RWPE2 (cell line): ENCODE data around the gene CCDC149.

ENCODE experiments used
- ATAC-seq: fragments of 200-7000 bp; cut with Tn5 transposase; 3 replicates; pipeline ENCODE4 v1.9.1; 2021; ENCODE audit warnings: low read depth
- DNase-seq: peaks from one replicate; pipeline ENCODE4 v3.0.0-alpha.2; 2020; ENCODE audit warnings: low spot score
- H3K27ac ChIP-seq: fragments of 450-650 bp; 2 replicates; pipeline ENCODE4 v1.5.1; 2017; ENCODE audit warnings: mild to moderate bottlenecking; ENCODE audit not compliant: poor library complexity, severe bottlenecking
- H3K27me3 ChIP-seq: fragments of 250-450 bp; sonication (Bioruptor Pico); 2 replicates; pipeline ENCODE4 v1.5.1; 2021; ENCODE audit warnings: mild to moderate bottlenecking, moderate library complexity; ENCODE audit not compliant: insufficient read depth, poor library complexity, severe bottlenecking
- H3K36me3 ChIP-seq: fragments of 250-450 bp; sonication (Bioruptor Pico); 2 replicates; pipeline ENCODE4 v1.5.1; 2020; ENCODE audit warnings: low read depth, mild to moderate bottlenecking, moderate library complexity
- H3K4me1 ChIP-seq: fragments of 250-450 bp; sonication (Bioruptor Pico); 2 replicates; pipeline ENCODE4 v1.5.1; 2021; ENCODE audit warnings: mild to moderate bottlenecking, moderate library complexity; ENCODE audit not compliant: insufficient read depth, poor library complexity, severe bottlenecking
- H3K4me3 ChIP-seq: fragments of 250-450 bp; sonication (Bioruptor Pico); 2 replicates; pipeline ENCODE4 v1.5.1; 2021; ENCODE audit warnings: mild to moderate bottlenecking, moderate library complexity; ENCODE audit not compliant: severe bottlenecking
- H3K9me3 ChIP-seq: fragments of 250-450 bp; sonication (Bioruptor Pico); 2 replicates; pipeline ENCODE4 v1.5.1; 2021; ENCODE audit warnings: mild to moderate bottlenecking, moderate library complexity; ENCODE audit not compliant: severe bottlenecking
- TF ChIP-seq, protein P1 (sequence below): fragments of 450-650 bp; IDR thresholded peaks from one replicate; pipeline ENCODE4 v1.5.1; 2017; ENCODE audit warnings: mild to moderate bottlenecking, moderate library complexity; ENCODE audit not compliant: poor library complexity, severe bottlenecking

The CCDC149 gene

DNA sequence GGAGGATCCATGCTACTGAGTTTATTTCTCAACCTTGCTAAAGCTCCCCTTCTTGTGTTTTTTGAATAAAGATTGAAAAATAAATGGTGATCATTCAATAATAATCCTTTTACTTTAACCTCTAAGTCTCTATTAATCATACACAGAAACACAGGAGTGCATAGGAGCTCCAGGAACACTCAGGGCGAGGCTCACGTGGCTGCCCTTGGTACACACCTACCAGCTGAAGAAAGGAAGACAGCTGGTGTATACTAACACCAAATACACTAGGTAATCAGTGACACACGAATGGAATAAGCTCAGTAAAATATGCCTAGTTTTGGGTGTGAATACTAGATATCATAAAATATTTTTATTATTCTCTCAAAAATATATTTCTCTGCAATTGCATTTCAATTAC lies 26.2 kb downstream of the CCDC149 start:
- no peak for ATAC-seq
- no peaks in the 10 kb centered on the region for H3K36me3 ChIP-seq
- H3K27me3 ChIP-seq: no peaks in the 10 kb centered on the region
- no peak overlapping the region for H3K27ac ChIP-seq
- no peaks in the 10 kb centered on the region for H3K9me3 ChIP-seq
- DNase-seq: no peak
- H3K4me3 ChIP-seq: no peak overlapping the region
- TF ChIP-seq, protein P1, sequence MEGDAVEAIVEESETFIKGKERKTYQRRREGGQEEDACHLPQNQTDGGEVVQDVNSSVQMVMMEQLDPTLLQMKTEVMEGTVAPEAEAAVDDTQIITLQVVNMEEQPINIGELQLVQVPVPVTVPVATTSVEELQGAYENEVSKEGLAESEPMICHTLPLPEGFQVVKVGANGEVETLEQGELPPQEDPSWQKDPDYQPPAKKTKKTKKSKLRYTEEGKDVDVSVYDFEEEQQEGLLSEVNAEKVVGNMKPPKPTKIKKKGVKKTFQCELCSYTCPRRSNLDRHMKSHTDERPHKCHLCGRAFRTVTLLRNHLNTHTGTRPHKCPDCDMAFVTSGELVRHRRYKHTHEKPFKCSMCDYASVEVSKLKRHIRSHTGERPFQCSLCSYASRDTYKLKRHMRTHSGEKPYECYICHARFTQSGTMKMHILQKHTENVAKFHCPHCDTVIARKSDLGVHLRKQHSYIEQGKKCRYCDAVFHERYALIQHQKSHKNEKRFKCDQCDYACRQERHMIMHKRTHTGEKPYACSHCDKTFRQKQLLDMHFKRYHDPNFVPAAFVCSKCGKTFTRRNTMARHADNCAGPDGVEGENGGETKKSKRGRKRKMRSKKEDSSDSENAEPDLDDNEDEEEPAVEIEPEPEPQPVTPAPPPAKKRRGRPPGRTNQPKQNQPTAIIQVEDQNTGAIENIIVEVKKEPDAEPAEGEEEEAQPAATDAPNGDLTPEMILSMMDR: no peak
- no peaks in the 10 kb centered on the region for H3K4me1 ChIP-seq

DNA sequence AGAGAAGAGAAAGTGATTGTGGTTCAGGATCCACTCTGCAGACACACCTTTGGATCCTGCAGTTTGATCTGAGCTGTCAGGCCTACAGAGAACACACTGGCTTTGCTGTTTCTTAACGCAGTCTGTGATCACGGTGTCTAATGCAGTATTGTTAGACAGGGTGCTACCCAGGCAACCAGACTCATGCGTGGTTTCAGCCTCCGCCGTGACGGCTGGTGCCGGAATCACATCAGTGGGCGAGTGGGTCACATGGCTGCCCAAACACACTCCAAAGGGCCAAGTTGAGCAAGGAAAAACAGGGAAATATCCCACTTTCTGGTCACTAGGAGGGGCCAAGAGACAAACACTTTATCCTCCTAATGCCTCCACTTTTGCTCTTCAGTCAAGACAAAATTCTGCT lies 27.5 kb downstream of the CCDC149 start:
- ATAC-seq: no peak
- no peak overlapping the region for H3K4me3 ChIP-seq
- H3K4me1 ChIP-seq: no peaks in the 10 kb centered on the region
- no peak for DNase-seq
- TF ChIP-seq, protein P1: no peak
- no peaks in the 10 kb centered on the region for H3K9me3 ChIP-seq
- H3K27ac ChIP-seq: no peak overlapping the region
- H3K36me3 ChIP-seq: no peaks in the 10 kb centered on the region
- H3K27me3 ChIP-seq: no peaks in the 10 kb centered on the region

DNA sequence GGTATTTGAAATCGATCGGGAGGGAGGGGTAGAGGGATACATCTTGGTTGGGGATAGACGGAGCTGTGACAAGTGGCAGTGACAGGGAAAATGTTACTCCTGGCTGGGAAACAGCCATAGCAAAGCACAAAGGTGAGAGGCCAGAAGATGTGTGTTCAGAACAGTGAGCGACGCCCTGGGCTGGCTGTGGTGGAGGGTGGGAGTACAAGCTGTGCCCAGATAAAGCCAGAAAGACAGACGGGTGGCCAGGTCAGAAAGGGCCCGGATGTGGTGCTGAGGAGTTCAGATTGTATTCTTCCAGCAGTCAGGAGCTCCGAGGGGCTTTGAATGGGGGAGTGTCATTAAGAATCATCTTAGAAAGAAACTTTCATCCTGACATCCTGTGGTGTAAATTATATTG lies 27.9 kb downstream of the CCDC149 start:
- ATAC-seq (no peak), DNase-seq (no peak)
- H3K27ac ChIP-seq: no peak overlapping the region
- H3K9me3 ChIP-seq: no peaks in the 10 kb centered on the region
- H3K27me3 ChIP-seq: no peaks in the 10 kb centered on the region
- H3K4me3 ChIP-seq: no peak overlapping the region
- no peaks in the 10 kb centered on the region for H3K4me1 ChIP-seq
- H3K36me3 ChIP-seq: no peaks in the 10 kb centered on the region
- TF ChIP-seq, protein P1: no peak

DNA sequence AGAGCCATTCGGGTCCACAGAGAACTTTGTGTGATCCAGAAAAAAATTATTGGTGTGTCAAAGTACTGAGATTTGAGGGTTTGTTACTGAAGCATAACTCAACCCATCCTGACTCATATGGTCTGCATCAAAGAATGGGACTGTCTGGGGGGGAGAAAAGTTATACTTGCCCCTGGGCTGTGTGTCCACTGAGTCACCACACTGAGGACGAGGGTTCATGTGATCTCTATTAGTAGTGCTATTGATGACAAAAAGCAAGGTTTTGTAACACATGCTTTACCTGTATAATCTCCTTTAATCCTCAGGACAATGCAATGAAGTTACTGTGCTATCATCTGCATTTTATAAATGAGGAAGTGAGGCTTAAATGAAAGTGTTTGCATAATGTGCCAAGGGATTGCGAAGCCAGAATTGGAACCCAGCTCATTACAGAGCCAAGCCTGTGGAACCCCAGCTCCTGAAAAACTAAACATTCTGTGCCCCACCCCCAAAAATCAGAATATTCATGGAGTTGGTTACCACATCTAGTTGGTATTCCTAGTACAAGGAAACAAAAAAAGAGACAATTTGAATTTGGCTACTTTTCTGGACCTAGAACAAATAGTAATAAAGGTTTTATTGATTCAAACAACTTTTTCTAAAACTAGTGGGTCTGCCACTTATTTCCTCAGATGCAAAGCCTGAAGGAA lies 31.2 kb downstream of the CCDC149 start:
- Histone ChIP-seq H3K4me3 (no peak overlapping the region), H3K4me1 (no peaks in the 10 kb centered on the region), H3K36me3 (no peaks in the 10 kb centered on the region), H3K27me3 (no peaks in the 10 kb centered on the region), H3K9me3 (no peaks in the 10 kb centered on the region), H3K27ac (no peak overlapping the region)
- ATAC-seq: no peak
- DNase-seq: no peak
- TF ChIP-seq, protein P1: no peak

DNA sequence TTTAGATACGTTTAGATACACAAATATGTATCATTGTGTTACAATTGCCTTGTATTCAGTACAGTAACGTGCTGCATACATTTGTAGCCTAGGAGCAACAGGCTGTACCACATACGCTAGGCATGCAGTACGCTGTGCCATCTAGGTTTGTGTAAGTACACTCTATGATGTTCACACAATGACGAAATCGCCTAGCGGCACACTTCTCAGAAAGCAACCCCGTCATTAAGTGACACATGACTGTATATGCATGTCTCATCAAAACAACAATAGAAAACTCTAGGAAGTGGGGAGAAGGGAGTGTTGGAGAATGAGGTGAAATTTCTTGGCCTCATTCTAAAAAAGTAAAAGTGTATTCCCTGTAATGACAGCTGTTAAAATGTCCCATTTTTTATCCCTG lies 32.7 kb downstream of the CCDC149 start:
- Histone ChIP-seq H3K4me1 (no peaks in the 10 kb centered on the region), H3K27ac (no peak overlapping the region), H3K4me3 (no peak overlapping the region), H3K27me3 (no peaks in the 10 kb centered on the region), H3K9me3 (no peaks in the 10 kb centered on the region), H3K36me3 (no peaks in the 10 kb centered on the region)
- ATAC-seq (no peak), DNase-seq (no peak)
- TF ChIP-seq, protein P1: no peak
